Endothelial cell of umbilical vein (primary cell): ENCODE data around the gene PDCD6IP. TPM values are rescaled to one million over a fixed set of nuclear protein-coding genes. Genes with fewer than 3 reads are reported as not detected.
"Not testable (repeated sequence)": the region's sequence is repeated elsewhere in the genome, so short reads cannot be mapped to it uniquely, and the experiment has no call there.

Experiments
- BruUV-seq: library from RNA; stranded (reverse); fragments of 400-500 nt; replicated peaks from 2 replicates; lab custom pipeline; 2021; lab: Mats Ljungman, UMichigan
- CTCF ChIA-PET: fragments of 300-600, 350-600 bp; sonication (Branson Sonifier 250); formaldehyde crosslinking; loops from one replicate; lab custom pipeline; 2021; ENCODE audit warnings: antibody characterized with exemption, inconsistent platforms; lab: Charles Lee
- POLR2A ChIA-PET: fragments of 300-600, 350-600 bp; sonication (Branson Sonifier 250); formaldehyde crosslinking; loops from one replicate; lab custom pipeline; 2021; ENCODE audit warnings: antibody characterized with exemption, inconsistent platforms; lab: Charles Lee
- DNase-seq: peaks from one replicate; pipeline ENCODE4 v3.0.0-alpha.2; 2011; ENCODE audit warnings: low read depth, low spot score
- FAIRE-seq: peaks from 2 replicates; lab custom pipeline; 2011; peaks lifted over from hg19 to GRCh38; lab: Jason Lieb, UNC
- H2AFZ ChIP-seq: 2 replicates; pipeline ENCODE4 v1.6.0; 2012; ENCODE audit warnings: low read depth, low read length, control low read depth, inconsistent platforms
- H3K27ac ChIP-seq: 2 replicates; pipeline ENCODE4 v1.5.1; 2011; ENCODE audit warnings: low read depth, mild to moderate bottlenecking, control low read depth, low read length, moderate library complexity; ENCODE audit not compliant: insufficient read depth
- H3K27me3 ChIP-seq, 2 experiments: 2 replicates each; pipeline versions ENCODE4 v1.6.0 to v1.6.1; 2011; ENCODE audit warnings: low read length in 2 of 2, mixed read lengths in 1 of 2; ENCODE audit not compliant: control insufficient read depth in 2 of 2, insufficient read depth in 2 of 2
- H3K36me3 ChIP-seq, 2 experiments: 2 replicates in 1 of 2; 3 replicates in 1 of 2; pipeline ENCODE4 v1.5.1; 2011; ENCODE audit warnings: low read length in 2 of 2, mild to moderate bottlenecking in 1 of 2, moderate library complexity in 1 of 2; ENCODE audit not compliant: control insufficient read depth in 2 of 2, insufficient read depth in 2 of 2; ENCODE audit errors: extremely low read depth in 1 of 2
- H3K4me1 ChIP-seq: 3 replicates; pipeline ENCODE4 v1.5.1; 2011; ENCODE audit warnings: mild to moderate bottlenecking, low read length; ENCODE audit not compliant: control insufficient read depth, insufficient read depth; ENCODE audit errors: extremely low read depth
- H3K4me2 ChIP-seq: 2 replicates; pipeline ENCODE4 v1.6.1; 2011; ENCODE audit warnings: low read length, control low read depth, mixed read lengths; ENCODE audit not compliant: insufficient read depth
- H3K4me3 ChIP-seq, 3 experiments: fragments of 200-600 bp in 1 of 3; sonication (generic), shearing (Covaris generic) in 1 of 3; replicated peaks in 1 of 3; 2 replicates each; pipeline ENCODE4 v1.5.1; 2011 to 2016; ENCODE audit warnings: control low read depth in 3 of 3, low read length in 3 of 3, mild to moderate bottlenecking in 2 of 3, inconsistent platforms in 1 of 3, low read depth in 1 of 3, moderate library complexity in 1 of 3; ENCODE audit not compliant: insufficient read depth in 1 of 3
- H3K79me2 ChIP-seq: 2 replicates; pipeline ENCODE4 v1.6.0; 2012; ENCODE audit warnings: low read length, inconsistent platforms; ENCODE audit not compliant: control insufficient read depth, insufficient read depth
- H3K9ac ChIP-seq: replicated peaks from 2 replicates; pipeline ENCODE3; 2011; ENCODE audit warnings: low read length, control low read depth; ENCODE audit not compliant: insufficient read depth; ENCODE audit errors: extremely low read depth
- H3K9me1 ChIP-seq: replicated peaks from 3 replicates; pipeline ENCODE4 v1.6.0; 2011; ENCODE audit warnings: mild to moderate bottlenecking, low read length; ENCODE audit not compliant: control insufficient read depth, insufficient read depth; ENCODE audit errors: extremely low read depth
- H3K9me3 ChIP-seq: replicated peaks from 2 replicates; pipeline ENCODE4 v1.5.1; 2012; ENCODE audit warnings: low read length, inconsistent platforms; ENCODE audit not compliant: control insufficient read depth, insufficient read depth
- H4K20me1 ChIP-seq: replicated peaks from 2 replicates; pipeline ENCODE3; 2011; ENCODE audit warnings: mild to moderate bottlenecking, low read length; ENCODE audit not compliant: control insufficient read depth, insufficient read depth; ENCODE audit errors: extremely low read depth
- GATA2 ChIP-seq: IDR thresholded peaks from 2 replicates; pipeline ENCODE4 v1.7.0; 2011; ENCODE audit warnings: low read depth, mild to moderate bottlenecking, moderate library complexity, mixed read lengths, low read length; ENCODE audit not compliant: insufficient read length, insufficient read depth
- MYC ChIP-seq: IDR thresholded peaks from one replicate; pipeline ENCODE4 v1.6.1; 2011; ENCODE audit warnings: mild to moderate bottlenecking, low read depth, low read length
- POLR2A ChIP-seq: IDR thresholded peaks from 2 replicates; pipeline ENCODE4 v1.6.1; 2012; ENCODE audit warnings: low read depth, mild to moderate bottlenecking, control low read depth, low read length
- dilution Hi-C: fragments of 300-500 bp; cut with MboI; formaldehyde crosslinking; loops from one replicate; pipeline ENCODE4 v1.15.0; 2019; ENCODE audit warnings: low sequenced_read_pairs; ENCODE audit not compliant: extremely low pct_ligation_motif_present
- intact Hi-C: fragments of 100-400 bp; cut with micrococcal nuclease; formaldehyde crosslinking; loops from one replicate; pipeline ENCODE4 v1.10.0; 2022
- polyA plus RNA-seq, 4 experiments: library from polyadenylated mRNA; depleted of rRNA in 3 of 4; stranded (reverse) in 3 of 4; unstranded in 1 of 4; fragments of >200 nt; gene quantifications; 2 replicates each; pipeline versions ENCODE4 v1.2.1 to v1.2.3, GENCODE V29; 2011 to 2012; ENCODE audit warnings: missing spikeins in 1 of 4
- total RNA-seq: library from RNA; stranded (reverse); gene quantifications from 2 replicates; pipeline ENCODE4 v1.2.3, GENCODE V29; 2021
- TF ChIP-seq, protein P1 (sequence below), 2 donors: IDR thresholded peaks; 1 replicate in 1 of 2; 2 replicates in 1 of 2; pipeline ENCODE4 v1.5.1; 2011; ENCODE audit warnings: low read length in 2 of 2, mild to moderate bottlenecking in 2 of 2, moderate library complexity in 2 of 2, control low read depth in 1 of 2, inconsistent platforms in 1 of 2, low read depth in 1 of 2; ENCODE audit not compliant: insufficient read depth in 1 of 2; ENCODE audit errors: extremely low read depth in 1 of 2

PDCD6IP gene
- total and polyA plus RNA-seq, 2 donors (not counting 3 experiments of a cell fraction or from before 2014, with no cell fraction given) = 106 to 265 TPM

- H2AFZ ChIP-seq = no peak overlapping the region
- no peaks in the 10 kb centered on the region for H3K9me1 ChIP-seq
- H3K27me3 ChIP-seq = no peaks in the 10 kb centered on the region
- H3K79me2 ChIP-seq = peaks cover 5% of the 10 kb centered on the region
- CTCF ChIA-PET = interaction anchor here (0.5 kb wide), 1 partner anchor 133 kb away, joined by 3 read pairs; no protein-coding TSS in a partner anchor
- no peak overlapping the region for H3K4me3 ChIP-seq
- POLR2A ChIA-PET = no interaction called here
- peaks cover 12% of the 10 kb centered on the region for H3K4me1 ChIP-seq
- no peaks in the 10 kb centered on the region for H3K9me3 ChIP-seq
- dilution Hi-C loops (no loop called here), intact Hi-C loops (no loop called here)
- peaks cover 3 to 8% of the 10 kb centered on the region in 2 experiments for H3K36me3 ChIP-seq
- FAIRE-seq (no peak), DNase-seq (peak; percentile 43)
- H3K9ac ChIP-seq = no peak overlapping the region
- no peak overlapping the region for H3K27ac ChIP-seq
- no TSS peak for BruUV-seq
- no peaks in the 10 kb centered on the region for H4K20me1 ChIP-seq
- no peak overlapping the region for H3K4me2 ChIP-seq
- TF ChIP-seq MYC (no peak), POLR2A (no peak), GATA2 (no peak)
- TF ChIP-seq, protein P1, sequence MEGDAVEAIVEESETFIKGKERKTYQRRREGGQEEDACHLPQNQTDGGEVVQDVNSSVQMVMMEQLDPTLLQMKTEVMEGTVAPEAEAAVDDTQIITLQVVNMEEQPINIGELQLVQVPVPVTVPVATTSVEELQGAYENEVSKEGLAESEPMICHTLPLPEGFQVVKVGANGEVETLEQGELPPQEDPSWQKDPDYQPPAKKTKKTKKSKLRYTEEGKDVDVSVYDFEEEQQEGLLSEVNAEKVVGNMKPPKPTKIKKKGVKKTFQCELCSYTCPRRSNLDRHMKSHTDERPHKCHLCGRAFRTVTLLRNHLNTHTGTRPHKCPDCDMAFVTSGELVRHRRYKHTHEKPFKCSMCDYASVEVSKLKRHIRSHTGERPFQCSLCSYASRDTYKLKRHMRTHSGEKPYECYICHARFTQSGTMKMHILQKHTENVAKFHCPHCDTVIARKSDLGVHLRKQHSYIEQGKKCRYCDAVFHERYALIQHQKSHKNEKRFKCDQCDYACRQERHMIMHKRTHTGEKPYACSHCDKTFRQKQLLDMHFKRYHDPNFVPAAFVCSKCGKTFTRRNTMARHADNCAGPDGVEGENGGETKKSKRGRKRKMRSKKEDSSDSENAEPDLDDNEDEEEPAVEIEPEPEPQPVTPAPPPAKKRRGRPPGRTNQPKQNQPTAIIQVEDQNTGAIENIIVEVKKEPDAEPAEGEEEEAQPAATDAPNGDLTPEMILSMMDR (IDR thresholded peaks at IDR 0.05; ENCODE audit: extremely low read depth in 1 of 2, insufficient read depth in 1 of 2, low read depth in 1 of 2, low read length in 2 of 2) = no peak
Measured at GRCh38 chr3:33848624-33849347, 50.4 kb downstream of the PDCD6IP start.

- H3K9me1 ChIP-seq, intact Hi-C loops, H3K27me3 ChIP-seq, FAIRE-seq, H3K36me3 ChIP-seq, H3K4me2 ChIP-seq, DNase-seq, H3K79me2 ChIP-seq, dilution Hi-C loops, POLR2A ChIA-PET, H3K4me3 ChIP-seq, H3K9me3 ChIP-seq, CTCF ChIA-PET, H3K27ac ChIP-seq, BruUV-seq, H2AFZ ChIP-seq, H3K9ac ChIP-seq, H4K20me1 ChIP-seq: not testable (repeated sequence)
- peaks cover 29% of the 10 kb centered on the region for H3K4me1 ChIP-seq
Measured at GRCh38 chr3:33850599-33850998, 52.2 kb downstream of the PDCD6IP start.
